Fibroblast of lung (primary cell): ENCODE data around the gene KCNK4.

Source experiments
- CTCF ChIP-seq, 2 donors: IDR thresholded peaks in 1 of 2; conservative IDR thresholded peaks in 1 of 2; 1 replicate in 1 of 2; 2 replicates in 1 of 2; pipeline ENCODE4 v1.5.1; 2011 to 2012; ENCODE audit warnings: low read length in 2 of 2, control low read depth in 1 of 2, inconsistent platforms in 1 of 2, low read depth in 1 of 2, mild to moderate bottlenecking in 1 of 2
- EZH2 ChIP-seq: IDR thresholded peaks from 2 replicates; pipeline ENCODE4 v1.5.1; 2012; ENCODE audit warnings: low read length, control low read depth, mild to moderate bottlenecking; ENCODE audit errors: missing control alignments

GRCh38 chr11:64244107-64244506, 47.0 kb upstream of the KCNK4 start:
- TF ChIP-seq CTCF (conservative IDR thresholded peaks at IDR 0.05 in 1 of 2, IDR thresholded peaks at IDR 0.05 in 1 of 2; ENCODE audit: low read depth in 1 of 2, low read length in 2 of 2) (no peak), EZH2 (no peak)
